Measurements from ENCODE around the gene ASTN2.

The ASTN2 gene

DNA sequence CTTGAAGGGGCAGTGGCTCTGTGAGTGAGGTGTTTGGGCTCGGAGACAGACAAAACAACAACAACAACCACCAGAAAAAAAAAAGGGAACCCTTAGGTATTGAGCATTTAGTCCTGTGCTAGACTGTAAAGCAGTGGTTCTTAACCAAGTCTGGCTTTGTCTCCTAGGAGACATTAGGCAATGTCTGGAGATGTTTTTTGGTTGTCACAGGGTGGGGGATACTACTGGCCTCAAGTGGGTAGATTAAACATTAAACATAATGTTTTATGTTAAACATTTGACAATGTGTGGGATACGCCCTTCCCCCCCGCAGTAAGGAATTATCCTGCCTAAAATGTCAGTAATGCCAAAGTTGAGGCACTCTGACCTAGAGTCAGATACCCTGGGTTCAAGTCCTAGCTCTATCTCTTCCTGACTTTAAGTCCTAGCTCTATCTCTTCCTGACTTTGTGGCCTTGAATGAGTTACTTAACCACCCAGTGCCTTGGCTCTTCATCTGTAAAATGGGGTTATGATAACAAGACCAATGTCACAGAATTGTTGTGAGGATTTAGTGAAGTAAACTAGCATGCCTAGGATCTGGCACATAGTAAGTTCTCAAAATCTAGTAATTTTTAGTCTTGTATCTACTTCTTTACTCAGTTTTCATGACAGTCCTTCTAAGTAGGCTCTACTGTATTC, 725.9 kb downstream of the ASTN2 start:
- DNase-seq (ENCODE audit: low read depth in 2 of 3, low spot score in 2 of 3) = no peak

DNA sequence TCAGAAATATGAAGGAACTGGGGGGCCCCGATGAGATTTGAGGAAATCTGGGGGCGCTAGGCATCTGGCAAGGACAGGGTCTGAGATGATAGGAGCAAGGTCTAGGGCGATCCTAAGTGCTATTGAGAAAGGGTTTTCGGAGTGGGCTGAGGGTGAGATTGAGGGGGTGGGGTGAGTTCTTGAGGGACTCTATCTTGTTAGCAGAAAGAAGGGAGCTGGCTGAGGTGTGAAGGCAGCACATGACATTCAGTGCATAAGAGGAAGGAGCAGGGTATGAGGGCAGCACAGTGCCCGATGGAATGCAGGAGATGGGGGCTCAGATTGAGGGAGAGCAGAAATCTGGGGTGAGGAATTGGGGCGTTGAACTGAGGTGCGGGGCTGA, 727.1 kb downstream of the ASTN2 start:
- DNase-seq (ENCODE audit: low read depth in 2 of 3, low spot score in 2 of 3) = peak in 1 of 3 experiments; percentile 3

DNA sequence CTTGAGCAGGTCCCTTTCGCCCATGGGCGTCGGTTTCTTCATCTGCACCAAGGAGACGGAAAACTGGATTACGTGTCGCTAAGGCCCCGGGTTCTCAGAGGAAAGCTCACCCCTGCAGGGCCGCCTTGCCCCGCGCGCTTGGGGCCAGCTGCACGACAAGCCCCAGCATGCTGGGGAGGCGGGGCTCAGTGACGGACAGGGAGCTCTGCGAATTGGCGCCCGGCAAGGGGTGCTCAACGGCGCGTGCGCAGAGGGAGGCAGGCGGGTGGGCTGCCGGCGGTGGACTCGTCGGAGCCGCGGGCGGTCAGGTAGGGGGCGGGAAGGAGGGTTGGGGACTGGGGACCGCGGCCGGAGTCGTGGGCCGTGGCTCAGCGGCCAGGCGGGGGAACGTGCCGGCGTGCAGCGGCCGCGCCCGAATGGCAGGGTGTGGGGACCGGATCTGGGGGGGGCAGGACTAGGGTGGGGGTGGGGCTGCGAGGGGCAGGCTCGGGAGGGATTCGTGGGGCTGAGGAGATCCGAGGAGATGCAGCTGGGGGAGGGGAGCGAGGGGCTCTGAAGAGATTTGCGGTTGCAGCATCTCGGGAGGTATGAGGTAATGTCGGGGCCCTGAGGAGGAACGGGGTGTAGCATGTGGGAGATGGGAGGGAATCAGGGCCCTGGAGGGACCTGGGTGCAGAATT, 727.6 kb downstream of the ASTN2 start, which contains the start of gene TRIM32:
Gene TRIM32, plus strand, starts transcription at position 232 of the 680 bp plus-strand sequence. CDS start 10,438 bp downstream, outside the sequence.
- DNase-seq (ENCODE audit: low read depth in 2 of 3, low spot score in 2 of 3) = peak; percentile 78 to 88 (median 84)

DNA sequence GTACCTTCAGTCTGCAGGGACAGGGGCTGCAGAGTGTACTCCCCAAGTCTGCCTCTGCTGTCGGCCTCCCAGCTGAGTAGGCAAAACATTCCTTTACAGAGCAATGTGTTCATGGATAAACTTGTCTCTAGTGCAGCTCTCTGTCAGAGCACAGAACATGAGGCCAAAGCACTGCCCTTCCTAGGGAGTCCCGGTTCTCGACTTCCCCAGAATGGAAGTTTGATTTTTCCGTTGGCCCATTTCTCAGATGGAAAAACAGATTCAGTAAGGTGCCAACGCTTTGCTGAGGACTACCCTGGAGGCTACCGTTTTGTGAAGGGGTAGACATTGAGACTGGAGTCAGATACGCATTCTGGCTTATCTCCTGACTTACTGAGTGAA, 728.2 kb downstream of the ASTN2 start:
- DNase-seq (ENCODE audit: low read depth in 2 of 3, low spot score in 2 of 3) = no peak

DNA sequence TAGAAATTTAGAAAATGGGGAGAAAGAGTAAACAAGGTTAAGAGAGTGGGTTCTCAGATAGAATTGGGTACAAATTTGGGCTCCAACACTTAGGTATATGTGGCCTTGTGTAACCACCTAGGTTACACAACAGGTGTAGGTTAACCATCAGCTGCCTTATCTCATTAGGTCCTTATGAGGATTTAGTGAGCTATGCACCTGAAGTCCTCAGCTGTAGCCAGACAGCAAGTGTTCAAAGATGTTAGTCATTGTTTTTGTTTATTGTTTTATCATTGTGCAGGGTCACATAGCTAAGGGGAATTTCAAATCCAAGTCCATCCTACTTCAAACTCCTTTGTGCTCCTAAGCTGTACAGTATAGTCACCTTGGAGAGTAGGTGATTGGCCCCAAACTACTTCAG, 728.7 kb downstream of the ASTN2 start:
- DNase-seq (ENCODE audit: low read depth in 2 of 3, low spot score in 2 of 3) = no peak

DNA sequence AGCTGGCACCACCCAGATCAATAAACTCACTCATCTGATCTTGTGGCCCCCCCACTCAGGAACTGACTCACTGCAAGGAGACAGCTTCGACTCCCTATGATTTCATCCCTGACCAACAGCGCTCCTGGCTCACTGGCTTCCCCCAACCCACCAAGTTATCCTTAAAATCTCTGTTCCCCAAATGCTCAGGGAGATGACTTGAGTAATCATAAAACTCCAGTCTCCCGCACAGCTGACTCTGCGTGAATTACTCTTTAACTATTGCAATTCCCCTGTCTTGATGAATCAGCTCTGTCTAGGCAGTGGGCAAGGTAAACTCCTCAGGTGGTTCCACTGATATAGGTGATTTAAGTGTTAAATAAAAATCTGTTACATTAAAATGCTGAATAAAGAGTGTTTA, 729.7 kb downstream of the ASTN2 start:
- no peak for DNase-seq (ENCODE audit: low read depth in 2 of 3, low spot score in 2 of 3)

DNA sequence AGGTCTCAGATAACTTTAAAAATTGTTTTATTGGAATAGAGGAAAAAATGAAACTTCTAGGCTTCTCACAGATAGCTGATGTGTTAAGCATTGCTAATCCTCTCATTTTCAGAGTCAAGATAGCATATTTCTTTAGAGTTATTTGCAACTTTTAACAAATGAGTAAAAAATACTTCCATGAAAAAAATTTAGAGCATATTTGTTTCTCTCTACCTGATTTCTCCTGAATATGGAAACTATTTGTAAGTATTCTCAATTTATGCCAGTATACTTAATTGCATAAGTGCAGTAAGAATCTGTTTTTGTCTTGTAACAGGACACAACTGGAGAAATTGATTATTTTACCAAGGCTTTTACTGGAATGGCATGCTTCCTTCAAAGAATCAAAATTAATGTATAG, 731.3 kb downstream of the ASTN2 start:
- no peak for DNase-seq (ENCODE audit: low read depth in 2 of 3, low spot score in 2 of 3)

DNA sequence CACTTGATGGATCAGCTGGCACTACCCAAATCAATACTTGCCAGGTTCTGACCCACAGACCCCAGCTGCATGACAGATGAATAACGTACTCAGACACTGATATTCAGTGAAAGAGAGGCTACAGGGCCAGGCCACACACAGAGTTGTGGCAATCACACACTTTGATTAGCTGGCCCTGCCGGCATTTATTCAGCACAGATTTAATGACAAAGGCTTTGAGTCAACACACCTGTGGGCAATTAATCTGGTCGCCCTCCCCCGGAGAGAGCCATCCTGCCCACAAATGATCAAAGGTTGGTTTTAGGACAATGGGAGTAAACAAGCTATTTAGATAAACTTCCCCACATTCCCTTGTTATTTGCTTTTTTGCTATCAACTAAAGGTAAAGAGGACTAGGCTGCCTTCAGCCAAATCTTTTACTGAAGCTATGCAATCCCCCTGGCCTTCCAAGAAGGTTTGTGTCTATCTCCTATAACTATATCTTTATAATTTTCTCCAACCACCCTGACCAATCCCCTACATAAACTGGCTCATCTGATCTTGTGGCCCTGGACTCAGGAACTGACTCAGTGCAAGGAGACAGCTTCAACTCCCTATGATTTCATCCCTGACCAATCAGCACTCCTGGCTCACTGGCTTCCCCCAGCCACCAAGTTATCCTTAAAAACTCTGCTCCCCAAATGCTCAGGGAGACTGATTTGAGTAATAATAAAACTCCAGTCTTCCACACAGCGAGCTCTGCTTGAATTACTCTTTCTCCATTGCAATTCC, 740.5 kb downstream of the ASTN2 start:
- DNase-seq (ENCODE audit: low read depth in 2 of 3, low spot score in 2 of 3) = no peak

DNA sequence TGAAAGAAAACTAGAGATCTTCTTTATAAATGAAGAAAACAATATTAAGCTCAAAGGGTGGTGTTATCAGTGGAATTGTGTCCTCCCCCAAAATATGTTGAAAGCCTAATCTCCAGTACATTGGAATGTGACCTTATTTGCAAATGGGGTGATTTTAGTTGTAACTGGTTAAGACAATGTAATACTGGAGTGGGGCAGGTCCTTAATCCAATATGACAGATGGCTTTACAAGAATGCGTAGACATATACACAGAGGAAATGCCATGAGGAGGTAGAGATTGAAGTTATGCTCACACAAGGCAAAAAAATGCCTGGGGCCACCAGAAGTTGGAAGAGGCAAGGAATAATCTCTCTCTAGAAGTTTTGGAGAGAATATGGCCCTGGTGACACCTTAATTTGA, 741.5 kb downstream of the ASTN2 start:
- DNase-seq (ENCODE audit: low read depth in 2 of 3, low spot score in 2 of 3) = no peak

DNA sequence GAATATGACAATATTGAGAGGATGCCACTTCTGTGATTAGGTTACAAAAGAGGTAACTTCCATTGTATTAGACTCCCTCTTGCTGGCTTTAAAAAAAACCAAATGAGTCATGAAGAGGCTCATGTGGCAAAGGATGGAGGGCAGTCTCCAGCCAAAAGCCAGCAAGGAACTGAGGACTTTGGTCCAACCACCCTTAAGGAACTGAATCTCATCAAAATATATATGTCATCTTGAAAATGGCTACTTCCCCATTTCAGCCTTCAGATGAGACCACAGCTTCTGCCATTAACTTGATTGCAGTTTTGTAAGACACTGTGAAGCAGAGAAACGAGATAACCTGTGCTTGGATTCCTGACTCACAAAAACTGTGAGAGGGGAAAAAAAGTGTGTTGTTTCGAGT, 743.3 kb downstream of the ASTN2 start:
- no peak for DNase-seq (ENCODE audit: low read depth in 2 of 3, low spot score in 2 of 3)

DNA sequence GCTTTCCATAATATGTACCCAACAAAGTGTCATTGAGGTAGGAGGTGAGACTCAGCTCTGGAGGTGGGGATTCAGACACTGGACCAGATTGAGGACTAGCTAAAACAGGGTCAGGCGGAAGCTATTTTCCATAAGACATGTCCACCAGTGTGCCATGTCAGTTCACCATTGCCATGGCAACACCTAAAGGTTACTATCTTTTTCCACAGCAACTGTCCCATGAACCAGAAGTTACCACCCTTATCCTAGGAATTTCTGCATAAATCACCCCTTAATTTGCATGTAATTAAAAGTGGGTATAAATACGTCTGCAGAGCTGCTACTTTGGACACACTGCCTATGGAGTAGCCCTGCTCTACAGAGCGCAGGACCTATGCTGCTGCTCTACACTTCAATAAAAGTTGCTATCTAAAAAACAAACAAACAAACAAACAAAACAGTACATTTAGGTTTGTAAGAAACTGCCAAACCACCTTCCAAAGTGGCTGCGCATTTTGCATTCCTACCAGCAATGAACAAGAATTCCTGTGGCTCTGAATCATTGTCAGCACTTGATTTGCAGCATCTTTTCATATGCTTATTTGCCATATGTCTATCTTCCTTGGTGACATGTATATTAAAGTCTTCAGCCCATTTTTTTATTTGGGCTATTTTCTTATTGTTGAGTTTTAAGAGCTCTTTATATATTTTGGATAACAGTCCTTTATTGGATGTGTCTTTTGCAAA, 745.7 kb downstream of the ASTN2 start:
- no peak for DNase-seq (ENCODE audit: low read depth in 2 of 3, low spot score in 2 of 3)

DNA sequence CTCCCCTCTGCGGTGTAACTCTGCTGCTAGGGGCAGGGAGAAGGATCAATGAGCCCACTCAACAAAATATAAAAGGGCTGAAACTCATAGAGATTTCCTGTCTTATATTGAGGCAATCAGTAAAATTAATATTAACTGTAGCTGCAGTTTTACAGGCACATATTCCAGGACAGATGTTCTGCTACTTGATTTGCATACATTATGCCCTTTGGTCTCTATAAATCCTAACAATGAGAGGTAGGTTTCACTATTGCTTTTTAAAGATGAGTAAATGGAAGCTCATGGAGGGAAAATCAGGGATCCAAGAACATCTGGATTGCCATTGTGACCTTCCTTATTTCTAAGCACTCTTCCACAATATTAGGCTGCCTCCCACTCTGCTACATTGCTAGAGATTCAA, 751.3 kb downstream of the ASTN2 start:
- no peak for DNase-seq (ENCODE audit: low read depth in 2 of 3, low spot score in 2 of 3)

DNA sequence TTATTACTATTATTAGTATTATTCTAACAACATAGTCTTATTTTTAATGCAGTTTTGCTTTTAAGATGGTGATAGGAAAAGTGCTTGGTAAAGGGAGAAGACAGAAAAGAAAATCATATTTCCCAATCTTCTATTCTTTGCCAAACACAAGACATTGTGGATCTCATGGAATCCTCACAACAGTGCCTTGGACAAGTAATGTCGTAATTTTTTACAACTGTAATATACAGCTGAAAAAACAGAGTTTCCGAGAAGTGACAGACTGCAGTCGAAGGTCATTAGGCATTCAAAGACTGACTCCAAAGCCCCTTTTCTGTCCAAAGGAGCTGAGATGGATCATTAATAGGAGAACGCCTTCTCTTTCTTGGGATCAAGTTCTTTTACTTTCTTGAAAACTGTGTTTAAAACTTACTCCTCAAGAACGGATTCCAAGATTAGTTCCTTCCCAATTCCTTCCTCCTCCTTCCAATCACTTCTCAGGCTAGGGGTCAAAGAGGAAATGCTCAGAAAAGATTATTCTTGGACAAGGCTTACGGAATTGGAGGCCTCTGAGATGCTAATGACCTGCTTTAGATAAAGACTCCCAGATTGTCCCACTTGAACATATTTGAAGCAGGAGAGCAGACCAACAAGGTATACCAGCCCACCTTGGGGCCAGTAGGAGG, 752.1 kb downstream of the ASTN2 start:
- DNase-seq (ENCODE audit: low read depth in 2 of 3, low spot score in 2 of 3) = no peak

DNA sequence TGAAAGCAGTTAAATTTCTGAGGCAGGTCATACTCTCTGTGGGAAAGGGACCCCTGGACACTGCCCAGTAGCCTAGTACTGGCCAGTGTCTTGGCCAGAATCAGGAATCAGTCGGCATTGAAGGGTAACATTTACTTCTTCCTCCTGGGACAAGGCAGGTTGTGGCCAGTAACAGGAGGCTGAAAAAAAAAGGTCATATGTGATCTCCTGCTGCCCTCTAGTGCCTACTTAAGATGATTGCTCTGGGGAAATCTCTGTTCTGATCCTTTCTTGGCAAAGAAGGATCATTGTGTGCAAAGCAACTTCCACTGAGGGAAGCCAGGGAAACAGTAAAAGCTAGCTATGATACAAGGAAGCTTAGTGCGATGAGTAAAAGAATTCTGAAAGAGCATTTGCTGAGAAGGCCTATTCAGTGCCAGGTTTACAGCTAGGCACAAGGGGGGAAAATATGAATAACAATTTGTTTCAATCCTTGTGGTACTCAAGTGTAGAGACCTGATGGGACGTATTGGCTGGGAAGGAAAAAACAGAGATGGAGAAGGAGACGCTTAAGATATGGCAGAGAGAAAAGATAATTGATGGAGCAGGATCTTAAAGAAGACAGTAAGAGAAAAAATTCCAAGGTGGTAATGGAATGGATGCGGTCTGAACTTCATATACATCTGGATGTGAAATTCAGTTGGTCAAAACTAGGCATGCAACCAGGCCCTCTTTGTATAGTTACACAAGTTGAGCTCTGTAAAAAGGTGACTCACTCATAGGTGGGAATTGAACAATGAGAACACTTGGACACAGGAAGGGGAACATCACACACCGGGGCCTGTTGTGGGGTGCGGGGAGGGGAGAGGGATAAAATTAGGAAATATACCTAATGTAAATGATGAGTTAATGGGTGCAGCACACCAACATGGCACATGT, 753.6 kb downstream of the ASTN2 start:
- no peak for DNase-seq (ENCODE audit: low read depth in 2 of 3, low spot score in 2 of 3)

DNA sequence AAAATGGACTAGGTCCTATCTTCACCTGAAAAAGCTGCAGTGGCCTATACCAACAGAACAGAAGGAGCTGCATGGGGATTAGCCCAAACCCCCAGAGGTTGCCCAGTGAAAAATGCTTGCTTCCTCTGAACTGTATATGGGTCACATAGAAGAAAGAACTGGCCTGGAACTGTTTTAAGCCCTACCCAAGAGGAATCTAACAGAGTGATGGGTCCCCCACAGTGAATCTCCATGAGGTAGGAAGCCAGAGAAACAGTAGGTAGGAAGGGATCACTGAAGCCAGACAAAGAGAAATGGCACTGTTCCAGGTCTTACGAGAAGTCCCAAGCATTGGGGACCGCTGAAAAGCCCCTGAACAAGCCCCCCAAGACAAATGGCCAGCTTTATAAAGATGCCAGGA, 756.6 kb downstream of the ASTN2 start:
- DNase-seq (ENCODE audit: low read depth in 2 of 3, low spot score in 2 of 3) = no peak

DNA sequence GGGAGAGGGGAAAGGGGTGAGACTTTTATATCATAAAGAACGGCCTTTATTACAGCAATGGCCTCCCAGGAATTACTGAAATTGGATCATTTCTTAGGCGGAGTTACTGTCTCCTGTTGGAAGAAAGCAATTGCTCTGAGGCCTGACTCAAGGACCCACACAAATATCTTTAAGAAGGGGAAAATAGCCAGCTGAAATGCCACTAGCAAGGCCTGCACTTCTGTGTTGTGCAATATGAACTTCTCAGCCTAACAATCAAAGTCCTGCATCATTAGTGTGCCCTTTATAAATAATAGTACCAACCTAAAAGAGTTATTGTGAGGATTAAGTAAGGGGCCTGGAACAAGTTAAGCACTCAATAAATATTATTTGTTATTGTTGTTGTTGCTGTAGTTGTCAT, 757.9 kb downstream of the ASTN2 start:
- DNase-seq (ENCODE audit: low read depth in 2 of 3, low spot score in 2 of 3) = no peak

DNA sequence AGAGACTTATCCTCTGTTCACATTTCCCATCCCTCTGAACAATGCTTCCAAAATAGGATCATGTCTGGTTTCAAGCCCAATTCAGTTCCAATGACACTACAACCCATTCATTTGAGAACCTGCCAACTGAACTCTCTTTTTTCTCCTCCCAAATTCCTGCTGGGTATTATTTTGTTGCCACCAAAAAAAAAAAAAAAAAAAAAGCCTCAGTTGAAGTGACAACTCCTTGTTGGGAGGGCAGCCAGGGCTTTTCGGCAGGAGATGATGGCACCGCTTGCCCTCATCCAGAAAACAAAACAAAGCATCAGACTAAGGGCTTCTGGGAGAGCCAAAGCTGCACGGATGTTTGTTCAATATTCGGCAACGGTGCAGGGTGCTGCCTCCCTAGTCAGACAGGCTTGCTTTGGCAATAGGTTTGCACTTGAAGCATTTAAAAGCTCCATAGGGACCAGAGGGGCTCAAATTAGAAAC, 758.3 kb downstream of the ASTN2 start:
- no peak for DNase-seq (ENCODE audit: low read depth in 2 of 3, low spot score in 2 of 3)

DNA sequence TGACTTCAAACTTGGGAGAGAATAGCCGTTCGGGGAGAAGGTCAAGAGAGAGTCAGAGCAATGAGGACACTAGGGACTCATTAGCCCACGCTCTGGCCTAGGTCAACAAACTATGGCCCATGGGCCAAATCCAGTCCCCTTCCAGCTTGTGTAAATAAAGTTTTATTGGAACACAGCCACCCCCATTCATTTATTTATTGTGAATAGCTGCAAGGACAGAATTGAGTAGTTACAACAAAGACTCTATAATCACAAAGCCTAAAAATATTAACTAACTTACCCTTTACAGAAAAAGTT, 760.9 kb downstream of the ASTN2 start:
- DNase-seq (ENCODE audit: low read depth in 2 of 3, low spot score in 2 of 3) = no peak

DNA sequence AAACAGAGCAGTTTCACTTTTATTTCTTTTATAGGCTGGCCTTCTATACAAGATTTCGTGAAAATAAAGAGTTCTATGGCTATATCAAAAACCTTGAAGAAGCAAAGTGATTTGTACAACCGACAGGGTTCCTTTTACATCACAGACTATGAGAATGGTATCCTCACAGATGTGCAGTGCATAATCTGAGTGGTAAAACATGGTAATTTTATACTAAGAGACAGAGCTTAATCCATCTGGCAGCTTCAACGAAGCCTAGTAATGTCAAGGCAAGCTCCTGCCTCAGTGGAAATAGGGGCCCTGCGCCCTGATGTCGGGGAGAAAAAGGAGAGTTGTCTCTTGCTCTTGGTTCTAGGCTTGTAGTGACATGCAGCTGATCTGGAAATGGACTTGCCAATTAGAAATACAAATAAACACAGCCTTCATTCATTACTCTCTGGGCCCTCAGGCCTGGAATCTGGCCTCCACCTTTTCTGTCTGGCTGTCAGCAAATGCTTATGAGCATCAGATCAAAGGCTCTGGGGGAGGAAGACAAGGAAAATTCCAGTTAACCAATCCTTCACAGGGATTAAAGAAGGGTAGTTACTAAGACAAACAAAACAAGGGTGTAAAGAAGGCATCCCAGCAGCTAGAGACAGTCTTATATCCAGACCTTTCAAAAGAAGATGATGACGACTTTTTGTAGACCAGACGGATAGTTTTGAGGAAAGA, 761.4 kb downstream of the ASTN2 start:
- no peak for DNase-seq (ENCODE audit: low read depth in 2 of 3, low spot score in 2 of 3)

DNA sequence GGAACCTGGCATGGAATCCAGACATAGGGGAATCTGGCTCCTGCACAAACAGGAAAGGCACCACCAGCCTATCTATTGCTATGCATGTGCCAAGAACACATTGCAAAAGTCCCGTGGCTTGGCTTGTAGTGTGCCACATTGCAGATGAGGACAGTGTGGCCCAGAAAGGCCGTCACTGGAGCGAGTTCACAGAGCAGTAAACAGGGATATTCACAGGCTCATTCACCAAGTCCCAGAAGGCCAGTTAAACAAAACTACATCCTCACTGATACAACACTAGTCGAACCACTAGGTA, 767.4 kb downstream of the ASTN2 start:
- DNase-seq (ENCODE audit: low read depth in 2 of 3, low spot score in 2 of 3) = no peak
